ENCODE results near the gene IGFBP4.

DNA sequence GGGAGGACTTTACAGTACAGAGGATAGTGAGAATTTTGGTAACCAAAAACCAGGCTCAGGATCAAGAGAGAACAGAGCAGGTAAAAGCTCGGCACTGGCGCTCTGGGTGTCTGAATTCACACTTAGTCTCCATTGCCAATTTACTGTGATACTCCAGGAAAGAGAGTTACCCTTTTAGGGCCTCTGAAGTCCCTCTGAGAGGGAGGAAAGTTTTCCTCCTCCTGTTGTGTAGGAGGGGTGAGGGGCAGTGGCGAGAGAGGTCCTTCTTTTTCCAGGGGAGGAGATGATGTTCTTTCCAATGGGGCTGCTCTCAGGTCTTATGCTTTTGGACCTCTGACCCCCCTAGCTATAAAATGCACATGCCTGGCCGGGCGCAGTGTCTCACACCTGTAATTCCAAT is 63.5 kb downstream of the IGFBP4 start:
- TF ChIP-seq POLR2AphosphoS5 (IDR thresholded peaks at IDR 0.05; ENCODE audit: low read depth, low read length) (no peak), POLR2A (IDR thresholded peaks at IDR 0.05; ENCODE audit: low read depth, low read length) (no peak), TAF1 (IDR thresholded peaks at IDR 0.05; ENCODE audit: borderline replicate concordance, low read depth, low read length) (no peak)

Data from GM12892 (cell line).